BE2C (cell line): ENCODE data around the gene NUDT16.

Experiments
- DNase-seq: peaks from one replicate; pipeline ENCODE4 v3.0.0-alpha.2; 2020
- H3K27me3 ChIP-seq: fragments of 250-450 bp; sonication (Bioruptor Pico); 2 replicates; pipeline ENCODE4 v1.5.1; 2020; ENCODE audit warnings: mild to moderate bottlenecking
- H3K36me3 ChIP-seq: fragments of 250-450 bp; sonication (Bioruptor Pico); 2 replicates; pipeline ENCODE4 v1.5.1; 2020; ENCODE audit warnings: mild to moderate bottlenecking
- H3K4me1 ChIP-seq: fragments of 250-450 bp; sonication (Bioruptor Pico); 2 replicates; pipeline ENCODE4 v1.5.1; 2020
- H3K4me3 ChIP-seq: 2 replicates; pipeline ENCODE4 v1.5.1; 2011; ENCODE audit warnings: low read depth, low read length
- H3K9me3 ChIP-seq: fragments of 250-450 bp; sonication (Bioruptor Pico); 2 replicates; pipeline ENCODE4 v1.5.1; 2020
- CTCF ChIP-seq: IDR thresholded peaks from 2 replicates; pipeline ENCODE4 v1.5.1; 2012; ENCODE audit warnings: mild to moderate bottlenecking, low read depth, low read length

Gene NUDT16

GRCh38 chr3:131393051-131393450 is 11.5 kb downstream of the NUDT16 start:
- no peak for DNase-seq

GRCh38 chr3:131393868-131394267 is 12.3 kb downstream of the NUDT16 start:
- no peaks in the 10 kb centered on the region for H3K9me3 ChIP-seq
- no peak overlapping the region for H3K4me3 ChIP-seq
- H3K4me1 ChIP-seq, result no peaks in the 10 kb centered on the region
- no peaks in the 10 kb centered on the region for H3K27me3 ChIP-seq
- TF ChIP-seq CTCF, result no peak
- no peaks in the 10 kb centered on the region for H3K36me3 ChIP-seq
- no peak for DNase-seq

More at GRCh38 chr3:131393051-131393450, 11.5 kb downstream of the NUDT16 start:
- Histone ChIP-seq H3K27me3 (no peaks in the 10 kb centered on the region), H3K4me1 (no peaks in the 10 kb centered on the region), H3K36me3 (no peaks in the 10 kb centered on the region), H3K9me3 (no peaks in the 10 kb centered on the region), H3K4me3 (no peak overlapping the region)
- no peak for TF ChIP-seq CTCF

- Histone ChIP-seq H3K4me1 (no peaks in the 10 kb centered on the region), H3K27me3 (no peaks in the 10 kb centered on the region), H3K36me3 (no peaks in the 10 kb centered on the region), H3K9me3 (no peaks in the 10 kb centered on the region), H3K4me3 (no peak overlapping the region)
- no peak for DNase-seq
- no peak for TF ChIP-seq CTCF
Measured at GRCh38 chr3:131394400-131394799, 12.8 kb downstream of the NUDT16 start.

- DNase-seq, result no peak
- Histone ChIP-seq H3K4me1 (no peaks in the 10 kb centered on the region), H3K9me3 (no peaks in the 10 kb centered on the region), H3K36me3 (no peaks in the 10 kb centered on the region), H3K4me3 (no peak overlapping the region), H3K27me3 (no peaks in the 10 kb centered on the region)
- TF ChIP-seq CTCF, result no peak
Measured at GRCh38 chr3:131396170-131396569, 14.6 kb downstream of the NUDT16 start.

GRCh38 chr3:131397889-131398288 is 16.3 kb downstream of the NUDT16 start:
- Histone ChIP-seq H3K4me1 (no peaks in the 10 kb centered on the region), H3K9me3 (no peaks in the 10 kb centered on the region), H3K4me3 (no peak overlapping the region), H3K27me3 (no peaks in the 10 kb centered on the region), H3K36me3 (no peaks in the 10 kb centered on the region)
- no peak for DNase-seq
- no peak for TF ChIP-seq CTCF

- Histone ChIP-seq H3K4me3 (no peak overlapping the region), H3K27me3 (no peaks in the 10 kb centered on the region), H3K9me3 (no peaks in the 10 kb centered on the region; the same call in 1 of the 2 replicates), H3K4me1 (no peaks in the 10 kb centered on the region), H3K36me3 (no peaks in the 10 kb centered on the region)
- no peak for TF ChIP-seq CTCF
- DNase-seq, result no peak
Measured at GRCh38 chr3:131401978-131402377, 20.4 kb downstream of the NUDT16 start.
